ENCODE data around the gene MCTP1. TPM values are rescaled to one million over a fixed set of nuclear protein-coding genes. Genes with fewer than 3 reads are reported as not detected.

MCTP1 gene
- polyA plus RNA-seq, 1 donor (not counting 4 experiments of a cell fraction or from before 2014, with no cell fraction given): 4.9 TPM

- Histone ChIP-seq H3K9me3 (ENCODE audit: control insufficient read depth, low read depth, low read length) (no peaks in the 10 kb centered on the region), H3K4me2 (ENCODE audit: control insufficient read depth, extremely low read depth, insufficient read depth, low read depth, low read length) (no peak overlapping the region), H3K36me3 (ENCODE audit: control insufficient read depth in 2 of 2, extremely low read depth in 1 of 2, insufficient read depth in 2 of 2, low read length in 2 of 2) (no peaks in the 10 kb centered on the region), H4K20me1 (ENCODE audit: control insufficient read depth, extremely low read depth, insufficient read depth, low read length) (no peaks in the 10 kb centered on the region), H3K4me1 (ENCODE audit: control insufficient read depth, extremely low read depth, insufficient read depth, low read length) (no peaks in the 10 kb centered on the region), H3K4me3 (ENCODE audit: control insufficient read depth in 2 of 3, extremely low read depth in 1 of 3, insufficient read depth in 2 of 3, low read depth in 1 of 3, low read length in 3 of 3) (no peak overlapping the region), H3K9ac (ENCODE audit: control insufficient read depth, extremely low read depth, insufficient read depth, low read length) (no peak overlapping the region), H2AFZ (ENCODE audit: control insufficient read depth, low read length) (no peak overlapping the region), H3K27me3 (ENCODE audit: control insufficient read depth, extremely low read depth, insufficient read depth, low read length) (no peaks in the 10 kb centered on the region), H3K79me2 (ENCODE audit: control insufficient read depth, insufficient read depth, low read length) (no peaks in the 10 kb centered on the region), H3K9me1 (ENCODE audit: control insufficient read depth, extremely low read depth, insufficient read depth, low read length) (no peaks in the 10 kb centered on the region), H3K27ac (ENCODE audit: control insufficient read depth, insufficient read depth, low read length) (no peak overlapping the region)
- dilution Hi-C loops (cut with MboI; ENCODE audit: extremely low pct_ligation_motif_present, low sequenced_read_pairs): no loop called here
- TF ChIP-seq EZH2 (IDR thresholded peaks at IDR 0.05; ENCODE audit: low read length) (no peak), CTCF (optimal IDR thresholded peaks at IDR 0.05 in 1 of 3, IDR thresholded peaks at IDR 0.05 in 1 of 3, conservative IDR thresholded peaks at IDR 0.05 in 1 of 3; ENCODE audit: extremely low read depth in 1 of 3, insufficient read depth in 2 of 3, low read length in 3 of 3) (no peak)
- no peak for DNase-seq (ENCODE audit: low read depth, low spot score)
- no peak for FAIRE-seq
Measured at GRCh38 chr5:95007921-95008597, 276.8 kb downstream of the MCTP1 start.

GRCh38 chr5:95005811-95006210 is 279.1 kb downstream of the MCTP1 start:
- no peak overlapping the region for H3K4me3 ChIP-seq (ENCODE audit: control insufficient read depth in 2 of 3, extremely low read depth in 1 of 3, insufficient read depth in 2 of 3, low read depth in 1 of 3, low read length in 3 of 3)
- no peaks in the 10 kb centered on the region for H3K79me2 ChIP-seq (ENCODE audit: control insufficient read depth, insufficient read depth, low read length)
- H3K27ac ChIP-seq (ENCODE audit: control insufficient read depth, insufficient read depth, low read length): no peak overlapping the region
- FAIRE-seq: no peak
- DNase-seq (ENCODE audit: low read depth, low spot score): no peak
- H3K4me1 ChIP-seq (ENCODE audit: control insufficient read depth, extremely low read depth, insufficient read depth, low read length): no peaks in the 10 kb centered on the region
- dilution Hi-C loops (cut with MboI; ENCODE audit: extremely low pct_ligation_motif_present, low sequenced_read_pairs): no loop called here
- H3K27me3 ChIP-seq (ENCODE audit: control insufficient read depth, extremely low read depth, insufficient read depth, low read length): no peaks in the 10 kb centered on the region
- no peak overlapping the region for H3K4me2 ChIP-seq (ENCODE audit: control insufficient read depth, extremely low read depth, insufficient read depth, low read depth, low read length)
- no peaks in the 10 kb centered on the region for H3K9me1 ChIP-seq (ENCODE audit: control insufficient read depth, extremely low read depth, insufficient read depth, low read length)
- no peak overlapping the region for H2AFZ ChIP-seq (ENCODE audit: control insufficient read depth, low read length)
- H3K9me3 ChIP-seq (ENCODE audit: control insufficient read depth, low read depth, low read length): no peaks in the 10 kb centered on the region
- TF ChIP-seq CTCF (optimal IDR thresholded peaks at IDR 0.05 in 1 of 3, IDR thresholded peaks at IDR 0.05 in 1 of 3, conservative IDR thresholded peaks at IDR 0.05 in 1 of 3; ENCODE audit: extremely low read depth in 1 of 3, insufficient read depth in 2 of 3, low read length in 3 of 3) (no peak), EZH2 (IDR thresholded peaks at IDR 0.05; ENCODE audit: low read length) (no peak)
- no peaks in the 10 kb centered on the region for H3K36me3 ChIP-seq (ENCODE audit: control insufficient read depth in 2 of 2, extremely low read depth in 1 of 2, insufficient read depth in 2 of 2, low read length in 2 of 2)
- H3K9ac ChIP-seq (ENCODE audit: control insufficient read depth, extremely low read depth, insufficient read depth, low read length): no peak overlapping the region
- no peaks in the 10 kb centered on the region for H4K20me1 ChIP-seq (ENCODE audit: control insufficient read depth, extremely low read depth, insufficient read depth, low read length)
